ENCODE measurements around the gene PARG. TPM values are rescaled to one million over a fixed set of nuclear protein-coding genes. Genes with fewer than 3 reads are reported as not detected.
"Not testable (repeated sequence)": the region's sequence is repeated elsewhere in the genome, so short reads cannot be mapped to it uniquely, and the experiment has no call there.

PARG gene
- total RNA-seq, 1 experiment from 2014 or later: 57.1 TPM

GRCh38 chr10:49775014-49775413 lies 166.8 kb downstream of the PARG start (continued):
- no peak for TF ChIP-seq FOXJ3 (CRISPR knock-in tag; IDR thresholded peaks at IDR 0.05; ENCODE audit: borderline replicate concordance)
- no peak for TF ChIP-seq FOXP1 (CRISPR knock-in tag; IDR thresholded peaks at IDR 0.05; ENCODE audit: borderline replicate concordance)
- TF ChIP-seq FOXP4 (CRISPR knock-in tag; IDR thresholded peaks at IDR 0.05): no peak
- TF ChIP-seq PREB (CRISPR knock-in tag; IDR thresholded peaks at IDR 0.05; ENCODE audit: borderline replicate concordance): no peak
- no peak for TF ChIP-seq HMGA2 (CRISPR knock-in tag; IDR thresholded peaks at IDR 0.05)

- CTCF ChIA-PET; H3K4me3 Mint-ChIP-seq; ATAC-seq; H3K27ac Mint-ChIP-seq; H3K9me3 Mint-ChIP-seq; H3K36me3 Mint-ChIP-seq; DNase-seq (ENCODE audit: low spot score); POLR2A ChIA-PET: not testable (repeated sequence)
- H3K4me1 Mint-ChIP-seq: peaks cover 13% of the 10 kb centered on the region
- H3K27me3 Mint-ChIP-seq (ENCODE audit: low read depth): peaks cover 28% of the 10 kb centered on the region
These were observed 168.9 kb downstream of the PARG start for GRCh38 chr10:49772944-49773343.

- H3K36me3 Mint-ChIP-seq; ATAC-seq; H3K27ac Mint-ChIP-seq; H3K4me3 Mint-ChIP-seq; DNase-seq (ENCODE audit: low spot score); POLR2A ChIA-PET: not testable (repeated sequence)
- peaks cover 10% of the 10 kb centered on the region for H3K9me3 Mint-ChIP-seq
- H3K27me3 Mint-ChIP-seq (ENCODE audit: low read depth): peaks cover 38% of the 10 kb centered on the region
- peaks cover 13% of the 10 kb centered on the region for H3K4me1 Mint-ChIP-seq
- CTCF ChIA-PET: interaction anchor here (0.6 to 0.8 kb wide), 2 partner anchors 24 to 81 kb away, joined by 3 to 4 read pairs; no protein-coding TSS in a partner anchor
These were observed 170.8 kb downstream of the PARG start for GRCh38 chr10:49771046-49771445.

- DNase-seq (ENCODE audit: low spot score) (no peak), ATAC-seq (no peak)
- H3K4me1 Mint-ChIP-seq: peaks cover 13% of the 10 kb centered on the region
- no peak for TF ChIP-seq IRF1 (CRISPR knock-in tag; IDR thresholded peaks at IDR 0.05)
- 0 out of 2 replicates have a peak, but pooled peaks have one; percentile 77 for TF ChIP-seq ZNF512 (CRISPR knock-in tag; IDR thresholded peaks at IDR 0.05; ENCODE audit: borderline replicate concordance)
- ChIA-PET CTCF (no interaction called here), POLR2A (no interaction called here)
- H3K27me3 Mint-ChIP-seq (ENCODE audit: low read depth): peaks cover 38% of the 10 kb centered on the region
- peaks cover 10% of the 10 kb centered on the region for H3K9me3 Mint-ChIP-seq
- H3K36me3 Mint-ChIP-seq: 0 out of 2 replicates have a peak, but pooled peaks cover 2% of the 10 kb centered on the region
- H3K27ac Mint-ChIP-seq: no peak overlapping the region
- no peak overlapping the region for H3K4me3 Mint-ChIP-seq
These were observed 172.1 kb downstream of the PARG start for GRCh38 chr10:49769692-49770091.

- Mint-ChIP-seq H3K4me1 (peaks cover 13% of the 10 kb centered on the region), H3K27me3 (ENCODE audit: low read depth) (peaks cover 41% of the 10 kb centered on the region), H3K36me3 (0 out of 2 replicates have a peak, but pooled peaks cover 2% of the 10 kb centered on the region), H3K9me3 (peaks cover 10% of the 10 kb centered on the region), H3K4me3 (peak overlapping the region; percentile 47), H3K27ac (no peak overlapping the region)
- POLR2A ChIA-PET: no interaction called here
- ATAC-seq (peak; percentile 71), DNase-seq (ENCODE audit: low spot score) (peak; percentile 54)
- CTCF ChIA-PET: interaction anchor here (1.0 to 1.7 kb wide), 2 partner anchors 155 to 205 kb away, joined by 3 to 4 read pairs; partner anchors contain the start of gene CHAT
- TF ChIP-seq PRDM15 (CRISPR knock-in tag; IDR thresholded peaks at IDR 0.05) (0 out of 2 replicates have a peak, but pooled peaks have one; percentile 28), FOXP4 (CRISPR knock-in tag; IDR thresholded peaks at IDR 0.05) (peak; percentile 46; the same call in 1 of the 2 replicates), ATF3 (CRISPR knock-in tag; conservative IDR thresholded peaks at IDR 0.05) (no peak), TEAD4 (CRISPR knock-in tag; IDR thresholded peaks at IDR 0.05) (no peak), KAT7 (CRISPR knock-in tag; IDR thresholded peaks at IDR 0.05; ENCODE audit: borderline replicate concordance) (no peak), MAX (CRISPR knock-in tag; IDR thresholded peaks at IDR 0.05) (peak; percentile 56; the same call in 1 of the 2 replicates), TP53 (CRISPR knock-in tag; IDR thresholded peaks at IDR 0.05) (no peak)
These were observed 173.1 kb downstream of the PARG start for GRCh38 chr10:49768731-49769130.
